ENCODE data around the gene GPBAR1.
A peak's percentile ranks its signal among the peaks of the same experiment; 100 is the strongest.
"Not testable (repeated sequence)": the region's sequence is repeated elsewhere in the genome, so short reads cannot be mapped to it uniquely, and the experiment has no call there.

Gene GPBAR1

DNA sequence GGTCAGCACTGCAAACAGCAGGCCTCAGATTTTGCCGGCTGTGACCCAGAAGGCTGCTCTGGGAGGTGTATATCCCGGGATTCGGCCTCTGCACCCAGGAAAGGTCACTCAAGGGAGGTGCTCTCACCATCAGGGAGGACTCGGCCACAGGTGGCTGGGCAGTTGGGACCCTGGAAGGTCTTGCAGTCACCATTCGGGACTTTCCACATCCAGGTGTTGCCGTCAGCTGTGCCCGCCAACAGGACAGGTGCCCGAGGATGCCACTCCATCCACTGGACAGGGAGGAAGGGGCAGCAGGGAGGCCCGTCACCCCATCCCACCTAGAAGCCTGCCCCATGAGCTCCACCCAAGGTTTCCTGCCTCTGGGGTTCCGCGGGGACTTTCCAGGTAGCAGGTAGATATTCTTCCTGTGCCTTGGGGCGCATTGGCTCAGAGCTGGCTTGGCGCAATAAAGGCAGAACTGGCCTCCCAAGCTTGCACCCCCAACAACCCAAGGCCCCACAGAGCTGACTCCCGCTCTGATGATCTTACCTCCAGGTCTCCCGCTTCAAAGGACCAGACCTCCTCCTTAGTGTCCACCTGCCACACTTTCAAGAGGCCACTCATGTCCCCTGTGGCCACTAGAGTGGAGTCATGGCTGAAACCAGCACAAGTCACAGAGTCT is 5.6 kb downstream of the GPBAR1 start:
- DNase-seq (ENCODE audit: extremely low read depth in 1 of 2, low read depth in 1 of 2) = no peak

GRCh38 chr2:218267259-218267658 is 6.4 kb downstream of the GPBAR1 start:
- no peak for DNase-seq (ENCODE audit: extremely low read depth in 1 of 2, low read depth in 1 of 2)

DNA sequence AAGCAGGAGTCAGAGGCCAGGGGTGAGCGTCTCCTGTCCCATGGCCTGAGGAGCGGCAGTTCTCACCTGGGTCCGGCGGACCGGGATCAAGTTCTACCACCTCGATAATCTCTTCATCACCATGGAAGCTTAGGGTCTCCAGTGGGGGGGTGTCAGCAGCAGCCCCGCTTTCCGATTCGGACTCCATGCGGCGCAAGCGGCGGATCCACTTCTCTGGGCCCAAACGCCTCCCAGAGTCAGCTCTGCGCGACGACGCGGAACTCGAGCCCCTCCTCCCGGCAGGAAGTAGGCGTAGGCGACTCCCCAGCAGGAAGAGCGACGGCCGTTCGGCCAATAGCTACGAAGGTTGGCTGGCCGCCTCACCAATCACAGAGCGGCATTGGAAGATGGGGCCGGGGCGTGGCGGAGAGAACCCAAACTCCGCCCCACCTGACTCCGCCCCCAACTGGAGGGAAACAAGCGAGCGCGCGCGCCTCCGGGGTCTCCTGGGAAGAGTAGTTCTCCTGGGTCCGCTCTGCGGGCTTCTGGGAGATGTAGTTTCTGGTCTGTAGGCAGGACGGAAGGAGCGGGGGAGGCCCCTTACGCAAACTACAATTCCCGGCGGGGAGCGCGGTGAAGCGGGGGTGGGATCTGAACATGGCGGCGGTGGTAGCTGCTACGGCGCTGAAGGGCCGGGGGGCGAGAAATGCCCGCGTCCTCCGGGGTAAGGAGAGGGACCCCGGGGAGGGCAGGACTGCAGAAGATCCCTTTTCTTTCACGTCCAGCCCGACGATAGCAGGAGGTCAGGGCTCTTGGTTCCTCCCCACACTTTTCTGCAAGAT is 9.3 kb downstream of the GPBAR1 start, which contains the start of the genes AAMP and PNKD:
TSS of gene AAMP (minus strand) at position 238 of the 821 bp plus-strand sequence. CDS start at position 187, 51 bp downstream.
TSS of gene PNKD (plus strand) at position 620 of the 821 bp plus-strand sequence. CDS start at position 637, 17 bp downstream.
- DNase-seq (ENCODE audit: extremely low read depth in 1 of 2, low read depth in 1 of 2) = peak; percentile 99 to 100

DNA sequence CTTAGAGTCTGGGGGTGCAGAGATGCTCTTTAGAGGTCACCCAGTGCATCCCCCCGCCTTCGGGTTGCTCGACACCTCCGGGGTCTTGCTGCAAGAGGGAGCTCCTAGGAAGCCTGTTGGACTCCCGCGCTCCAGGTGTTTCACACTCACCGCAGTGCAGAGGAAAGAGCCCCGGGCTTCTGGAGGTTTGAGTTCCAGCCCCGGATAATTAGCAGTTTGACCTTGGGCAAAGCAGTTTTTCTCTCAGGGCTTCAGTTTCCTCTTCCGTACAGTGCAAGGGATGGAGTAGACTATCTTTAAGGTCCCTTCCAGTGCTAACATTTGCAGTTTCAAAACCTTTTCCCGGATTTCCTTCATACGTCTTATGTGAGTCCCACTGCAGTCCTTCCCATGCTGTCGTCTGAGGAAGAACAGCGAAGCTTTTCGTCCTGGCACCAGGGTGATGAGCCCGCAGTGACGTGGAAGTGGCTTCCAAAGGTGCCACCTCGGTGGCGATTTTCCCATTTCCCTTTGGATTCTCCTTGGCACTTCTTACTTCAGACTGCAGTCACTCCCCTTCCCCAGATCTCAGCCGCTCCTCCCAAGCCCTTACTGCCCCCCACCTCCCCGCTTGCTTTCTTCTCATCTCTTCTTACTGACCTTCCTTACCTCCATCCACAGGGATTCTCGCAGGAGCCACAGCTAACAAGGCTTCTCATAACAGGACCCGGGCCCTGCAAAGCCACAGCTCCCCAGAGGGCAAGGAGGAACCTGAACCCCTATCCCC is 10.1 kb downstream of the GPBAR1 start:
- no peak for DNase-seq (ENCODE audit: extremely low read depth in 1 of 2, low read depth in 1 of 2)

DNA sequence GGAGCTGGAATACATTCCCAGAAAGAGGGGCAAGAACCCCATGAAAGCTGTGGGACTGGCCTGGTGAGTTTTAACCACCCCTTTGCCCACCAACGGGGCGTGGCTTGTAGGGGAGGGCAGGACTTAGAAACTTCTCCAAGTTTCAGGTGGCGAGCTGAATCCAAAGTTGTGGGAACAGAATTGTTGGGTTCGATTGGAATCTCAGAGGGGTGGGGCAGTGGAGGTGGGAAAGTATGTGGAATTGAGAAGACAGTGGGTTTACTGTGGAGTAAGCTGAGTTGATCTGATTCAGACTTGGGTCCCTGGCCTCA is 10.6 kb downstream of the GPBAR1 start:
- no peak for DNase-seq (ENCODE audit: extremely low read depth in 1 of 2, low read depth in 1 of 2)

DNA sequence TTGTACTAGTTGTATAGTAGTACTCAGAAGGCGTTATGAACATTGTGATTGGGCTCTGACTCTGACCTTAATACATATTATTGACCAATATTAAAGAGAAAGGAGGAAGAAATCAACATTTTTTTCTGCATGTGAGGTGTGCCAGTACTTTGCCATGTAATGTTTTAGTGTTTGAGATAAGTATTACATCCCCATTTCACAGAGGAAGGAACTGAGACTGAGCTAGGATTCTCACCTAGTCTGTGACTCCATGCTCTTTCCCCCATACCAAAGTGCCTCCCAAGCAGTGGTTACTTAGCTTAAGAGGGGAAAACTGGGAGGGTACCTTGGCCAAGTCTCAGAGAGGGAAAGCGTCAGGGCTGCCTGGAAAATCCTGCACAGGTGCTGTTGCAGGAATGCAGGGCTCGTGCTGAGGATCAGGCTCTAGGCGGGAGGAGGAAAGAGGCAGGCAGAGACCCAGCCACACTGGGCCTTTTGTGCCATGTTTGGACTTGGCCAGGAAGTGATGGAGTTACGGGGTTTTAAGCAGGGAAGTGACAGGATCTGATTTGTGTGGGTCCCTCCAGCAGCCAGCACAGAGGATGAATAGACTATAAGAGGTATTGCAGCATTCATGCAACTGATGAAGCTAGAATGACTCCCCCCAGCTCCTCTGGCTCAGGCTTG is 11.2 kb downstream of the GPBAR1 start:
- no peak for DNase-seq (ENCODE audit: extremely low read depth in 1 of 2, low read depth in 1 of 2)

GRCh38 chr2:218272531-218273212 is 11.9 kb downstream of the GPBAR1 start:
- peak; percentile 59 to 66 for DNase-seq (ENCODE audit: extremely low read depth in 1 of 2, low read depth in 1 of 2)

DNA sequence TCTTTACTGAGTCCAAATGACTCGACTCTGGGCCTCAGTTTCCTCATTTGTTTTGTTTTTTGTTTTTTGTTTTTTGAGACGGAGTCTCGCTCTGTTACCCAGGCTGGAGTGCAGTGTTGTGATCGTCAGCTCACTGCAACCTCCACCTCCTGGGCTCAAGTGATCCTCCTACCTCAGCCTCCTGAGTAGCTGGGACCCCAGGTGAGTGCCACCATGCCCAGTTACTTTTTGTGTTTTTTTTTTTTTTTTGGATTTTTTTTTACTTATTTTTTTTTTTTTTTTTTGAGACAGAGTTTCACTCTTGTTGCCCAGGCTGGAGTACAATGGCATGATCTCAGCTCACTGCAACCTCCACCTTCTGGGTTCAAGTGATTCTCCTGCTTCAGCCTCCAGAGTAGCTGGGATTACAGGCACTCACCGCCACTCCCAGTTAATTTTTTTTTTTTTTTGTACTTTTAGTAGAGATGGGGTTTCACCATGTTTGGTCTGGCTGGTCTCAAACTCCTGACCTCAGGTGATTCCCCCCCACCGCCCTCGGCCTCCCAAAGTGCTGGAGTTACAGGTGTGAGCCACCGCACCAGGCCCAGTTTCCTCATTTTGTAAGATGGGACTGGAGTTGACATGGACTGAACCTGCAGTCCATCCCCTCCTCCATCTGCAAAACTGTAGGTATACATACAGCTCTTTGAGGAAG is 12.5 kb downstream of the GPBAR1 start:
- DNase-seq (ENCODE audit: extremely low read depth in 1 of 2, low read depth in 1 of 2) = not testable (repeated sequence)

GRCh38 chr2:218273908-218274249 is 13.1 kb downstream of the GPBAR1 start:
- no peak for DNase-seq (ENCODE audit: extremely low read depth in 1 of 2, low read depth in 1 of 2)

GRCh38 chr2:218274586-218274985 is 13.8 kb downstream of the GPBAR1 start:
- no peak for DNase-seq (ENCODE audit: extremely low read depth in 1 of 2, low read depth in 1 of 2)

- DNase-seq (ENCODE audit: extremely low read depth in 1 of 2, low read depth in 1 of 2) = no peak
These were observed 14.7 kb downstream of the GPBAR1 start for GRCh38 chr2:218275371-218276072.

DNA sequence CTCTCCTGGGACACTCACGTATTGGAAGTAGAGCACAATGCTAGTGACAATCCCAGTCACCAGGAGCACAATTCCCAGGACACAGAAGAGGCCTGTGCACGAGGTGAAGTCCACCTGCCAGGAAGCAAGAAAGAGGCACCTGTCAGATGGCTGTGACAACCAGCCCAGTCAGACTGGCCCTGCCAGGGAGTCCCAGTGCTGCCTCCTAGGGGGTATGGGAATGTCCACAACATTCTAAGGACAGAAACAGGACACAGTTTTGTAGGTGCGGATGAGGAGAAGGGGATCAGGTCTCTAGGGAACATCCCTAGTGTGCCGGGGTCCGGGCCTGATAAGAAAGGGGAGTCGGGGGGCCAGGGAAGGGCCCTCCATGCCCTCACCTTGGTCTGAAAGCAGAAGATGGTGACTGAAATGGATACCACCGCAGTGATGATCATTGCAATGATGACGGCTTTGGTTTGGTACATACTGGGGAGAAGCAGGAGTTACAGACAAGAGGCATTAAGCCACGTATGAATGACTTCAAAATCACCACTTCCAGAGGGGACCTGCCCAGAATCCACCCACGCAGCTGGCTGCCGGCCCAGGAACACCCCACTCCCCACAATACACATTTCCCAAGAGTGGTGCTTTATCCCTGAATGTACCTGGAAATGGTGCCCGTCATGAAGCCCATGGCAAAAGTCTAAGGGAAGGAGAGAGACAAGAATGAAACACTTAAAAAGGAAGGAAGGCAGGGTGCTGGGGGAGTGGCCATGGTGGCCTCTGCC is 16.4 kb downstream of the GPBAR1 start:
- DNase-seq (ENCODE audit: extremely low read depth in 1 of 2, low read depth in 1 of 2) = no peak

- DNase-seq (ENCODE audit: extremely low read depth in 1 of 2, low read depth in 1 of 2) = no peak
These were observed 17.1 kb downstream of the GPBAR1 start for GRCh38 chr2:218277921-218278320.

- no peak for DNase-seq (ENCODE audit: extremely low read depth in 1 of 2, low read depth in 1 of 2)
These were observed 17.9 kb downstream of the GPBAR1 start for GRCh38 chr2:218278531-218279360.

DNA sequence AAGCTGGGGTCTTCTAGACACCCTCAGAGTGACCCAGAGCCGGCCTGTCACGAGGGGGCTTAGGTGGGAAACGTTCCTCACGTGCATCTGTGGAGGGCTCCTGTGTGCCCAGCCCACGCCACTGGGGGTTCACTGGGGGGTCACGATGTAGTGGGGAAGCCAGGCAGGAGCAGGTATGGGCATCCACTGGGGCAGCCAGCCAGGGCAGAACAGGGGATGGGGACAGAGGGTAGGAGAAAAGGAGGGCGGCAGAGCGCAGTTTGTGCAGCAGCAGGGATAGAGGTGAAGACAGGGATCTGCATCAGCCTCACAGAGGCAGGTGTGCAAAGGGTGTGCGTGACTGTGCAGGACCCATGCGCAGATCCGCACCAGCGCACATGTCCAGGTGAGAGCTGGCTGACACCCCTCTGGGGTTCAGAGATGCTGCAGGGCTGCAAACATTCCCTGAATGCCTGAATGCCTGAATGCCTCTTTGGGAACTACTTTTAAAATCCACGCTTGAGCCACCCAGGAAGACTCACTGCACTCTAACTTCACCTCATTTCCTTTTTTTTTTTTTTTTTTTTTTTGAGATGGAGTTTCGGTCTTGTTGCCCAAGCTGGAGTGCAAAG is 19.6 kb downstream of the GPBAR1 start:
- no peak for DNase-seq (ENCODE audit: extremely low read depth in 1 of 2, low read depth in 1 of 2)

GRCh38 chr2:218281449-218281848 is 20.6 kb downstream of the GPBAR1 start:
- no peak for DNase-seq (ENCODE audit: extremely low read depth in 1 of 2, low read depth in 1 of 2)

All from activated CD8-positive, alpha-beta memory T cell treated with anti-CD3 and anti-CD28 coated beads for 1 hour (primary cell).